GM12878 (cell line): ENCODE results near the gene DHRS1.

Source experiments
- CEBPB ChIP-seq, 2 experiments: fragments of 150-350 bp in 1 of 2; IDR thresholded peaks; 2 replicates each; pipeline ENCODE4 v1.6.1; 2012 to 2014; ENCODE audit warnings: low read depth in 2 of 2, low read length in 2 of 2, borderline replicate concordance in 1 of 2, inconsistent platforms in 1 of 2
- CHD4 ChIP-seq: fragments of 200-600 bp; sonication (generic); IDR thresholded peaks from 2 replicates; pipeline ENCODE4 v1.6.1; 2016; ENCODE audit warnings: mild to moderate bottlenecking
- CTCF ChIP-seq, 3 experiments: IDR thresholded peaks in 2 of 3; conservative IDR thresholded peaks in 1 of 3; 2 replicates each; pipeline ENCODE4 v1.5.1; 2011; ENCODE audit warnings: low read depth in 3 of 3, low read length in 3 of 3, mild to moderate bottlenecking in 3 of 3, control low read depth in 2 of 3, moderate library complexity in 2 of 3, inconsistent platforms in 1 of 3, mixed read lengths in 1 of 3; ENCODE audit not compliant: control insufficient read depth in 2 of 3, insufficient read depth in 1 of 3; ENCODE audit errors: extremely low read depth in 1 of 3
- ESRRA ChIP-seq: IDR thresholded peaks from 2 replicates; pipeline ENCODE4 v1.6.1; 2012; ENCODE audit warnings: mild to moderate bottlenecking, low read length, improper control_type of control experiment
- EZH2 ChIP-seq: IDR thresholded peaks from 2 replicates; pipeline ENCODE4 v1.6.1; 2012; ENCODE audit warnings: low read depth, mild to moderate bottlenecking, control low read depth, inconsistent platforms, low read length, borderline replicate concordance; ENCODE audit not compliant: control insufficient read depth
- HDAC6 ChIP-seq: fragments of 200-600 bp; sonication (generic); IDR thresholded peaks from one replicate; pipeline ENCODE4 v1.8.0; 2017; ENCODE audit warnings: antibody characterized with exemption; ENCODE audit not compliant: unreplicated experiment
- JUND ChIP-seq: IDR thresholded peaks from 2 replicates; pipeline ENCODE4 v1.6.1; 2012; ENCODE audit warnings: low read depth, mild to moderate bottlenecking, low read length, improper control_type of control experiment, moderate library complexity
- KLF5 ChIP-seq: fragments of 450-650 bp; IDR thresholded peaks from 2 replicates; pipeline ENCODE4 v1.6.1; 2014; ENCODE audit warnings: mild to moderate bottlenecking; ENCODE audit not compliant: partially characterized antibody
- MXI1 ChIP-seq: fragments of 150-350 bp; IDR thresholded peaks from 2 replicates; pipeline ENCODE4 v1.6.1; 2011; ENCODE audit warnings: low read depth, mild to moderate bottlenecking, inconsistent platforms, low read length, improper control_type of control experiment
- PAX5 ChIP-seq: IDR thresholded peaks from 2 replicates; pipeline ENCODE4 v1.6.1; 2011; ENCODE audit warnings: low read depth, low read length, borderline replicate concordance
- POLR2A ChIP-seq: IDR thresholded peaks from 2 replicates; pipeline ENCODE4 v1.6.1; 2011; ENCODE audit warnings: low read depth, mild to moderate bottlenecking, low read length
- ZSCAN29 ChIP-seq: fragments of 450-650 bp; IDR thresholded peaks from 2 replicates; pipeline ENCODE4 v1.6.1; 2017; ENCODE audit warnings: mild to moderate bottlenecking, moderate library complexity
- TF ChIP-seq, protein P1 (sequence below): IDR thresholded peaks from 2 replicates; pipeline ENCODE4 v1.6.1; 2012; ENCODE audit warnings: low read depth, low read length, improper control_type of control experiment

GRCh38 chr14:24255438-24255837 is 44.1 kb downstream of the DHRS1 start:
- TF ChIP-seq CEBPB (IDR thresholded peaks at IDR 0.05; ENCODE audit: borderline replicate concordance in 1 of 2, low read depth in 2 of 2, low read length in 2 of 2) (no peak), CTCF (IDR thresholded peaks at IDR 0.05 in 2 of 3, conservative IDR thresholded peaks at IDR 0.05 in 1 of 3; ENCODE audit: control insufficient read depth in 2 of 3, extremely low read depth in 1 of 3, insufficient read depth in 1 of 3, low read depth in 3 of 3, low read length in 3 of 3) (no peak), EZH2 (no peak), KLF5 (no peak), HDAC6 (no peak), PAX5 (no peak), CHD4 (no peak), JUND (no peak), ESRRA (no peak), POLR2A (no peak), ZSCAN29 (no peak), MXI1 (no peak)
- TF ChIP-seq, protein P1, sequence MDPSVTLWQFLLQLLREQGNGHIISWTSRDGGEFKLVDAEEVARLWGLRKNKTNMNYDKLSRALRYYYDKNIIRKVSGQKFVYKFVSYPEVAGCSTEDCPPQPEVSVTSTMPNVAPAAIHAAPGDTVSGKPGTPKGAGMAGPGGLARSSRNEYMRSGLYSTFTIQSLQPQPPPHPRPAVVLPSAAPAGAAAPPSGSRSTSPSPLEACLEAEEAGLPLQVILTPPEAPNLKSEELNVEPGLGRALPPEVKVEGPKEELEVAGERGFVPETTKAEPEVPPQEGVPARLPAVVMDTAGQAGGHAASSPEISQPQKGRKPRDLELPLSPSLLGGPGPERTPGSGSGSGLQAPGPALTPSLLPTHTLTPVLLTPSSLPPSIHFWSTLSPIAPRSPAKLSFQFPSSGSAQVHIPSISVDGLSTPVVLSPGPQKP: no peak
